H1 (cell line): ENCODE measurements around the gene NOM1. TPM values are rescaled to one million over a fixed set of nuclear protein-coding genes. Genes with fewer than 3 reads are reported as not detected.

Experiments
- CTCF ChIA-PET: fragments of 300-600 bp; sonication (Branson Sonifier 250); formaldehyde crosslinking; loops from one replicate; lab custom pipeline; 2021; ENCODE audit not compliant: partially characterized antibody; lab: Charles Lee
- POLR2A ChIA-PET: fragments of 300-600 bp; sonication (Branson Sonifier 250); formaldehyde crosslinking; loops from one replicate; lab custom pipeline; 2021; ENCODE audit warnings: inconsistent platforms; ENCODE audit not compliant: partially characterized antibody; lab: Charles Lee
- DNase-seq, 2 experiments: peaks; one replicate each; pipeline versions ENCODE4 v3.0.0 to v3.0.0-alpha.2; 2010 to 2022; ENCODE audit warnings: low spot score in 2 of 2, low read depth in 1 of 2, mixed read lengths in 1 of 2
- FAIRE-seq: peaks from 2 replicates; lab custom pipeline; 2011; peaks lifted over from hg19 to GRCh38; lab: Jason Lieb, UNC
- H2AFZ ChIP-seq: 2 replicates; pipeline ENCODE4 v1.8.1; 2012; ENCODE audit warnings: low read length, inconsistent platforms
- H2AK5ac ChIP-seq: 2 replicates; pipeline ENCODE4 v1.6.1; 2013; ENCODE audit warnings: low read depth, low read length
- H2BK120ac ChIP-seq: replicated peaks from 2 replicates; pipeline ENCODE3; 2013; ENCODE audit warnings: low read depth, low read length, inconsistent platforms
- H2BK12ac ChIP-seq: 2 replicates; pipeline ENCODE4 v1.6.1; 2013; ENCODE audit warnings: low read depth, low read length
- H2BK15ac ChIP-seq: 2 replicates; pipeline ENCODE4 v1.6.1; 2013; ENCODE audit warnings: low read length
- H2BK20ac ChIP-seq: 2 replicates; pipeline ENCODE4 v1.6.1; 2013; ENCODE audit warnings: low read length
- H2BK5ac ChIP-seq: 2 replicates; pipeline ENCODE4 v1.6.1; 2013; ENCODE audit warnings: low read depth, low read length
- H3K14ac ChIP-seq: 2 replicates; pipeline ENCODE4 v1.6.1; 2013; ENCODE audit warnings: inconsistent platforms; ENCODE audit not compliant: insufficient read length
- H3K18ac ChIP-seq: 2 replicates; pipeline ENCODE4 v1.6.1; 2013; ENCODE audit warnings: low read length; ENCODE audit errors: extremely low read depth
- H3K23ac ChIP-seq: 2 replicates; pipeline ENCODE4 v1.6.1; 2013; ENCODE audit warnings: inconsistent platforms; ENCODE audit not compliant: insufficient read length
- H3K23me2 ChIP-seq: 2 replicates; pipeline ENCODE4 v1.6.1; 2013; ENCODE audit warnings: low read depth, low read length
- H3K27ac ChIP-seq: 2 replicates; pipeline ENCODE4 v1.6.1; 2011; ENCODE audit warnings: low read depth, low read length, inconsistent platforms
- H3K27me3 ChIP-seq, 4 experiments: replicated peaks in 1 of 4; 1 replicate in 1 of 4; 2 replicates in 3 of 4; pipeline versions ENCODE4 v1.6.1 to v1.8.1; 2011 to 2013; ENCODE audit warnings: low read length in 3 of 4, mild to moderate bottlenecking in 3 of 4, inconsistent platforms in 2 of 4, mixed read lengths in 2 of 4, moderate library complexity in 1 of 4; ENCODE audit not compliant: control insufficient read depth in 3 of 4, insufficient read depth in 3 of 4; ENCODE audit errors: extremely low read depth in 1 of 4
- H3K36me3 ChIP-seq, 4 experiments: 2 replicates each; pipeline versions ENCODE4 v1.6.1 to v1.8.1; 2011 to 2013; ENCODE audit warnings: mild to moderate bottlenecking in 4 of 4, low read length in 3 of 4, moderate library complexity in 2 of 4, control low read depth in 1 of 4, inconsistent platforms in 1 of 4; ENCODE audit not compliant: insufficient read depth in 4 of 4, control insufficient read depth in 2 of 4
- H3K4ac ChIP-seq: replicated peaks from 2 replicates; pipeline ENCODE3; 2013; ENCODE audit warnings: low read length, low read depth, mixed read lengths, inconsistent platforms; ENCODE audit not compliant: insufficient read length
- H3K4me1 ChIP-seq, 4 experiments: replicated peaks in 1 of 4; 1 replicate in 1 of 4; 2 replicates in 3 of 4; pipeline versions ENCODE4 v1.6.1 to v1.8.1; 2011 to 2013; ENCODE audit warnings: low read length in 3 of 4, inconsistent platforms in 2 of 4, mixed read lengths in 1 of 4; ENCODE audit not compliant: insufficient read depth in 4 of 4, control insufficient read depth in 3 of 4
- H3K4me2 ChIP-seq, 2 experiments: 2 replicates each; pipeline versions ENCODE4 v1.6.1 to v1.8.1; 2011 to 2013; ENCODE audit warnings: low read depth in 2 of 2, low read length in 2 of 2, control low read depth in 1 of 2, inconsistent platforms in 1 of 2, mild to moderate bottlenecking in 1 of 2; ENCODE audit not compliant: insufficient read depth in 1 of 2
- H3K4me3 ChIP-seq, 4 experiments: fragments of 200-600, 300-600 bp in 1 of 4; sonication (generic), shearing (Covaris generic), sonication (Bioruptor Twin) in 1 of 4; 2 replicates each; pipeline versions ENCODE4 v1.5.1 to v1.8.1; 2011 to 2016; ENCODE audit warnings: low read length in 4 of 4, low read depth in 3 of 4, control low read depth in 2 of 4, inconsistent platforms in 2 of 4, mild to moderate bottlenecking in 2 of 4, mixed read lengths in 1 of 4, moderate library complexity in 1 of 4; ENCODE audit not compliant: insufficient read depth in 2 of 4; ENCODE audit errors: extremely low read depth in 1 of 4
- H3K56ac ChIP-seq: replicated peaks from 2 replicates; pipeline ENCODE3; 2013; ENCODE audit warnings: low read depth, mild to moderate bottlenecking, mixed read lengths, low read length, inconsistent platforms; ENCODE audit not compliant: insufficient read length
- H3K79me1 ChIP-seq: 2 replicates; pipeline ENCODE4 v1.6.1; 2013; ENCODE audit warnings: low read depth, low read length, control low read depth
- H3K79me2 ChIP-seq, 2 experiments: 2 replicates each; pipeline versions ENCODE4 v1.6.1 to v1.8.1; 2012 to 2013; ENCODE audit warnings: low read length in 2 of 2, mild to moderate bottlenecking in 2 of 2, inconsistent platforms in 1 of 2; ENCODE audit not compliant: insufficient read depth in 2 of 2, control insufficient read depth in 1 of 2
- H3K9ac ChIP-seq, 4 experiments: replicated peaks in 1 of 4; 1 replicate in 1 of 4; 2 replicates in 3 of 4; pipeline versions ENCODE4 v1.6.1 to v1.8.1; 2011 to 2013; ENCODE audit warnings: low read depth in 3 of 4, low read length in 3 of 4, control low read depth in 2 of 4, mild to moderate bottlenecking in 2 of 4, moderate library complexity in 2 of 4, inconsistent platforms in 1 of 4; ENCODE audit errors: extremely low read depth in 1 of 4
- H3K9me3 ChIP-seq, 2 experiments: 2 replicates each; pipeline versions ENCODE4 v1.6.1 to v1.8.1; 2012 to 2013; ENCODE audit warnings: mild to moderate bottlenecking in 2 of 2, moderate library complexity in 2 of 2, control low read depth in 1 of 2, inconsistent platforms in 1 of 2, low read depth in 1 of 2, low read length in 1 of 2, mixed read lengths in 1 of 2; ENCODE audit not compliant: insufficient read depth in 2 of 2
- H4K20me1 ChIP-seq, 2 experiments: replicated peaks in 1 of 2; 2 replicates each; pipeline versions ENCODE3 to v1.8.1; 2011 to 2013; ENCODE audit warnings: inconsistent platforms in 2 of 2, low read length in 2 of 2, mild to moderate bottlenecking in 1 of 2; ENCODE audit not compliant: insufficient read depth in 2 of 2, control insufficient read depth in 1 of 2
- H4K5ac ChIP-seq: 2 replicates; pipeline ENCODE4 v1.6.1; 2013; ENCODE audit warnings: low read length, low read depth, mixed read lengths, inconsistent platforms; ENCODE audit not compliant: insufficient read length
- H4K8ac ChIP-seq: 2 replicates; pipeline ENCODE4 v1.8.0; 2013; ENCODE audit warnings: mild to moderate bottlenecking, moderate library complexity, low read length, inconsistent platforms; ENCODE audit not compliant: insufficient read depth; ENCODE audit errors: extremely low read depth
- H4K91ac ChIP-seq: replicated peaks from 2 replicates; pipeline ENCODE3; 2013; ENCODE audit warnings: low read length, mixed read lengths, inconsistent platforms; ENCODE audit not compliant: insufficient read length
- ATF2 ChIP-seq: IDR thresholded peaks from 2 replicates; pipeline ENCODE4 v1.6.1; 2012; ENCODE audit warnings: low read length, inconsistent platforms
- BRCA1 ChIP-seq: IDR thresholded peaks from 2 replicates; pipeline ENCODE4 v1.6.1; 2012; ENCODE audit warnings: low read depth, low read length, improper control_type of control experiment
- CBX5 ChIP-seq: fragments of 300-800, 300-1000 bp; sonication (generic); IDR thresholded peaks from 2 replicates; pipeline ENCODE4 v1.7.1; 2016; ENCODE audit warnings: antibody characterized with exemption, low read length, low read depth
- CHD2 ChIP-seq: IDR thresholded peaks from 2 replicates; pipeline ENCODE4 v1.6.1; 2012; ENCODE audit warnings: low read length, improper control_type of control experiment
- CTBP2 ChIP-seq: IDR thresholded peaks from 2 replicates; pipeline ENCODE4 v1.7.0; 2011; ENCODE audit warnings: borderline replicate concordance, mild to moderate bottlenecking, moderate library complexity, mixed read lengths, low read length; ENCODE audit not compliant: insufficient read depth, insufficient read length
- JUN ChIP-seq: IDR thresholded peaks from 2 replicates; pipeline ENCODE4 v1.6.1; 2011; ENCODE audit warnings: low read depth, mild to moderate bottlenecking, improper control_type of control experiment, low read length
- KDM5A ChIP-seq: fragments of 200-600 bp; IDR thresholded peaks from 2 replicates; pipeline ENCODE4 v1.7.1; 2012; ENCODE audit warnings: mild to moderate bottlenecking, low read length, inconsistent platforms, mixed read lengths
- SIX5 ChIP-seq: IDR thresholded peaks from 2 replicates; pipeline ENCODE4 v1.6.1; 2011; ENCODE audit warnings: mild to moderate bottlenecking, low read depth, low read length
- SUZ12 ChIP-seq: fragments of 200-600 bp; sonication (generic); IDR thresholded peaks from 2 replicates; pipeline ENCODE4 v1.6.1; 2012; ENCODE audit warnings: mild to moderate bottlenecking, inconsistent platforms, low read length, moderate library complexity, mixed read lengths
- YY1 ChIP-seq: IDR thresholded peaks from 2 replicates; pipeline ENCODE4 v1.6.1; 2011; ENCODE audit warnings: low read depth, mild to moderate bottlenecking, low read length
- WGBS, 2 experiments: shearing (Covaris generic) in 1 of 2; methylation state at CpG; one replicate each; pipeline versions ENCODE4 v1.1.6 to v1.1.7; 2013 to 2015; ENCODE audit warnings: low lambda C conversion rate in 2 of 2, mixed read lengths in 2 of 2, inconsistent platforms in 1 of 2, low coverage in 1 of 2, missing lambda C conversion rate in 1 of 2; ENCODE audit not compliant: insufficient replicate concordance in 2 of 2, insufficient coverage in 1 of 2, insufficient read length in 1 of 2; ENCODE audit errors: extremely low coverage in 1 of 2, missing lambda C conversion rate in 1 of 2; 5-methylcytosine and 5-hydroxymethylcytosine counted together
- polyA plus RNA-seq, 7 experiments: library from polyadenylated mRNA; depleted of rRNA in 3 of 7; stranded (reverse) in 5 of 7; unstranded in 2 of 7; fragments of >200 nt in 5 of 7; fragments of 200-250 nt in 2 of 7; gene quantifications; 1 replicate in 5 of 7; 2 replicates in 1 of 7; 4 replicates in 1 of 7; pipeline versions ENCODE4 v1.2.1 to v1.2.3, GENCODE V29; 2011 to 2013; ENCODE audit warnings: missing spikeins in 2 of 7, mixed read lengths in 2 of 7
- total RNA-seq: library from RNA; stranded (reverse); fragmentation: NEBNext Ultra II Directional; extraction: Animal tissue kit (Norgen Biotek cat#: 25700); gene quantifications from 2 replicates; pipeline ENCODE4 v1.2.1, GENCODE V29; 2021

NOM1 gene
- total and polyA plus RNA-seq, 2 of the 8 experiments (the other 6 are each of a cell fraction or from before 2014, with no cell fraction given) = 10.6 to 29.1 TPM

DNA sequence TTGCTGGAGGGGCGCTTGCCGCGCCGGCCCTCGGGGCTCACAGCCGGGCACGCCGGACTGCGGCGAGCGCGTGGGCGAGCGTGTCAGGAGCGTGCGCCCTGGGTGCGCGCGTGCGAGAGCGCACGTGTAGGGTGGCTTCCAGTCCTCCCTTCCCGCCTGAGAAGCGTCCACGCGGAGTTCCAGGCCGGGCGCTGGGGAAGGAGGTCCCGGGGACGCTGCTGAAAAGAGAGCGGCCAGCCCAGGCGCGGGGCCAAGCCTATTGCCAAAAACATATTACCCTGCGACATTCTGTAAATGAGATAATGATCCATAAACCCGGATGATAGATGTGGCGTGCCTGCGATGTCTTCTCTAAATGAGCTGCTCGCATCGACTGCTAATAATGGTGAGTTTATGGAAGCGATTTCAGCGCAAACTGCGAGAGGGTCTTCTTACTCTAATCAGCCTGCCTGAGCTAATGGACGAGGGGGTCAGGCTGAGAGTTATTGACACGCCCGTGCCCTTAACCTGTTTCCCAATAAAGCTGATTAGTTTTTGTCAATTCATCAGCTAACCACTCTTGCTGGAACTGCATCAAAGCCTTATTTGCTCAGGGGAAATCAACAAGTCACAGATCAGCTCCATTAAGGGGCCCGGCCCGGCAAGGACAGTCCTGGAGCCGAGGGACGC, 69.0 kb downstream of the NOM1 start:
- H4K20me1 ChIP-seq = peaks cover 13 to 32% of the 10 kb centered on the region in 2 experiments
- peak overlapping the region; percentile 18 to 59 for H3K4me2 ChIP-seq
- 0 out of 2 replicates have a peak overlapping the region, but pooled peaks have one; percentile 75 for H2BK12ac ChIP-seq
- DNase-seq (peak in 1 of 2 experiments; percentile 55), FAIRE-seq (no peak)
- H2BK120ac ChIP-seq = no peak overlapping the region
- ChIA-PET CTCF (interaction anchor here (0.9 to 2.8 kb wide), 5 partner anchors 11 to 118 kb away, joined by 3 to 7 read pairs (median 4); no protein-coding TSS in a partner anchor), POLR2A (interaction anchor here (0.5 to 3.6 kb wide), 5 partner anchors 9 to 1206 kb away, joined by 3 to 15 read pairs (median 3); partner anchors contain the start of gene MNX1)
- H4K8ac ChIP-seq = peak overlapping the region; percentile 42; the same call in 1 of the 2 replicates
- H3K14ac ChIP-seq = no peak overlapping the region
- H3K23me2 ChIP-seq = peaks cover 4% of the 10 kb centered on the region; the same call in 1 of the 2 replicates
- H4K5ac ChIP-seq = no peak overlapping the region
- H3K18ac ChIP-seq = no peak overlapping the region
- no peaks in the 10 kb centered on the region for H3K9me3 ChIP-seq
- H3K27ac ChIP-seq = no peak overlapping the region
- peak overlapping the region in 2 of 4 experiments; percentile 18 to 44; a peak in 4 of 8 replicates for H3K4me3 ChIP-seq
- no peak overlapping the region for H3K56ac ChIP-seq
- H2AK5ac ChIP-seq = no peak overlapping the region
- no peak overlapping the region for H2BK20ac ChIP-seq
- no peak overlapping the region for H4K91ac ChIP-seq
- peaks cover 19 to 61% (median 32%) of the 10 kb centered on the region in 4 experiments for H3K4me1 ChIP-seq
- H3K4ac ChIP-seq = no peak overlapping the region
- H2BK15ac ChIP-seq = peak overlapping the region; percentile 81
- no peak overlapping the region for H2AFZ ChIP-seq
- H2BK5ac ChIP-seq = no peak overlapping the region
- H3K79me2 ChIP-seq = no peaks in the 10 kb centered on the region
- no peak overlapping the region for H3K9ac ChIP-seq
- peaks cover 0 to 5% (median 0%) of the 10 kb centered on the region in 4 experiments; a peak in 1 of 8 replicates for H3K36me3 ChIP-seq
- H3K23ac ChIP-seq = no peak overlapping the region
- no peaks in the 10 kb centered on the region for H3K79me1 ChIP-seq
- H3K27me3 ChIP-seq = peaks cover 92 to 100% (median 98%) of the 10 kb centered on the region in 4 experiments
- 5% methylated on average over 43 of the region's 49 CpGs; no CpG with 5 or more reads in 1 of the 2 experiments for WGBS, 2 experiments
- TF ChIP-seq JUN = no peak
- TF ChIP-seq CTBP2 = no peak
- peak; percentile 98 for TF ChIP-seq SUZ12
- no peak for TF ChIP-seq SIX5
- TF ChIP-seq ATF2 = no peak
- TF ChIP-seq CHD2 = no peak
- no peak for TF ChIP-seq YY1
- TF ChIP-seq KDM5A = no peak
- TF ChIP-seq BRCA1 = no peak
- TF ChIP-seq CBX5 = no peak
